Ectodermal cell (in vitro differentiated cells): ENCODE data around the gene MXI1.
"Not testable (repeated sequence)": the region's sequence is repeated elsewhere in the genome, so short reads cannot be mapped to it uniquely, and the experiment has no call there.

Experiments
- H3K27ac ChIP-seq: 2 replicates; pipeline ENCODE4 v1.7.0; 2013; ENCODE audit warnings: mild to moderate bottlenecking, low read depth, low read length; ENCODE audit not compliant: insufficient read depth, poor library complexity, severe bottlenecking
- H3K27me3 ChIP-seq: 2 replicates; pipeline ENCODE4 v1.7.0; 2013; ENCODE audit warnings: mild to moderate bottlenecking, low read length; ENCODE audit not compliant: insufficient read depth, control insufficient read depth, poor library complexity, severe bottlenecking
- H3K36me3 ChIP-seq: one replicate; pipeline ENCODE4 v1.7.0; 2013; ENCODE audit warnings: low read length; ENCODE audit not compliant: control insufficient read depth, insufficient read depth
- H3K4me1 ChIP-seq: one replicate; pipeline ENCODE4 v1.7.0; 2013; ENCODE audit warnings: low read length; ENCODE audit not compliant: control insufficient read depth, insufficient read depth
- H3K4me3 ChIP-seq: 2 replicates; pipeline ENCODE4 v1.7.0; 2013; ENCODE audit warnings: low read depth, low read length, control low read depth; ENCODE audit not compliant: insufficient read depth
- H3K9me3 ChIP-seq: 2 replicates; pipeline ENCODE4 v1.7.0; 2013; ENCODE audit warnings: mild to moderate bottlenecking, low read length, moderate library complexity; ENCODE audit not compliant: control insufficient read depth
- WGBS, 2 experiments: methylation state at CpG; one replicate each; pipeline ENCODE4 v1.1.7; 2013; ENCODE audit warnings: missing lambda C conversion rate in 2 of 2; 5-methylcytosine and 5-hydroxymethylcytosine counted together

Gene MXI1

GRCh38 chr10:110258542-110258941 lies 51.1 kb downstream of the MXI1 start:
- H3K36me3 ChIP-seq = no peaks in the 10 kb centered on the region
- H3K27me3 ChIP-seq = no peaks in the 10 kb centered on the region
- H3K4me3 ChIP-seq = no peak overlapping the region
- 95 to 100% methylated on average over 1 of the region's 1 CpG for WGBS, 2 experiments
- H3K27ac ChIP-seq = no peak overlapping the region
- H3K9me3 ChIP-seq = no peaks in the 10 kb centered on the region
- H3K4me1 ChIP-seq = no peaks in the 10 kb centered on the region

DNA sequence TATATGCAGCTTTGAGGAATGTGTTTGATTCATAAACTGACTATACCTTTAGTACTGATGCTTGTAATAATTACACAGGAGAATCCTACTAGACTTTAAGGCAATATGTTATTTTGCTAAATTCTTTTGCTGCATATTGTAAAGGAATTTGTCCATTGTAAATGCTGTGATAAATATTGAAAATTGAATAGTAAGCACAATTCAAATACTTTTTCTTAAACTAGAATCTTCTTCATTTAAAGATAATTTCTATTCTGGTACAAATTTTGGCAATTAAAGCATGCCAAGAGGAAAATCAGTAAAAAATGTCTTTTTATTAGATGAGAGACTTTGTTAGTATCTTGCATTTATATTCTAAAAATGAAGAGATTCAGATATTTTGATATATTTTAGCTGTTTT lies 51.9 kb downstream of the MXI1 start:
- Histone ChIP-seq H3K9me3 (no peaks in the 10 kb centered on the region), H3K4me1 (no peaks in the 10 kb centered on the region), H3K4me3 (no peak overlapping the region), H3K27me3 (no peaks in the 10 kb centered on the region), H3K36me3 (no peaks in the 10 kb centered on the region), H3K27ac (no peak overlapping the region)

- no peaks in the 10 kb centered on the region for H3K36me3 ChIP-seq
- no peaks in the 10 kb centered on the region for H3K9me3 ChIP-seq
- no peak overlapping the region for H3K27ac ChIP-seq
- H3K27me3 ChIP-seq = no peaks in the 10 kb centered on the region
- 87 to 100% methylated on average over 1 of the region's 1 CpG for WGBS, 2 experiments
- no peak overlapping the region for H3K4me3 ChIP-seq
- H3K4me1 ChIP-seq = no peaks in the 10 kb centered on the region
These were observed 53.5 kb downstream of the MXI1 start for GRCh38 chr10:110260746-110261477.

DNA sequence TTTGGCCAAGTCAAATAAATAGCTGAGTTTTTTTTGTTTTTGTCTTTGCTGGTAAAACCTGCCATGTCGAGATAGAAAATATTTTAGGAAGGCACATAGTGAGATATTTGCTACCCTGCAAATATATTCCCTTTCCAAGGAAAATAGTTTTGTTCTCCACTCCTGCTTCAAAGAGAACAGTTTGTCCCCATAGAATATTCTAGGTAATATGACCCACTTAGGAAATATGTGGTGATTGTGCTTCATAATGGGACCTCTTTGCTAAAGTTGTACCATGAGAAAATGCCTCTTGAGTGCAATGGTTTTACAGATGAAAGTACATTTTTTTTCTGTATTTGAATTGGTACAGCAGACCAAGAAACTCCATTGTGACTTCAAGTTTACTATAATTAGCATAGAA lies 55.8 kb downstream of the MXI1 start:
- Histone ChIP-seq H3K4me3 (no peak overlapping the region), H3K27ac (no peak overlapping the region), H3K27me3 (no peaks in the 10 kb centered on the region), H3K9me3 (no peaks in the 10 kb centered on the region), H3K4me1 (no peaks in the 10 kb centered on the region), H3K36me3 (no peaks in the 10 kb centered on the region)
- 100% methylated on average over 1 of the region's 1 CpG for WGBS, 2 experiments

DNA sequence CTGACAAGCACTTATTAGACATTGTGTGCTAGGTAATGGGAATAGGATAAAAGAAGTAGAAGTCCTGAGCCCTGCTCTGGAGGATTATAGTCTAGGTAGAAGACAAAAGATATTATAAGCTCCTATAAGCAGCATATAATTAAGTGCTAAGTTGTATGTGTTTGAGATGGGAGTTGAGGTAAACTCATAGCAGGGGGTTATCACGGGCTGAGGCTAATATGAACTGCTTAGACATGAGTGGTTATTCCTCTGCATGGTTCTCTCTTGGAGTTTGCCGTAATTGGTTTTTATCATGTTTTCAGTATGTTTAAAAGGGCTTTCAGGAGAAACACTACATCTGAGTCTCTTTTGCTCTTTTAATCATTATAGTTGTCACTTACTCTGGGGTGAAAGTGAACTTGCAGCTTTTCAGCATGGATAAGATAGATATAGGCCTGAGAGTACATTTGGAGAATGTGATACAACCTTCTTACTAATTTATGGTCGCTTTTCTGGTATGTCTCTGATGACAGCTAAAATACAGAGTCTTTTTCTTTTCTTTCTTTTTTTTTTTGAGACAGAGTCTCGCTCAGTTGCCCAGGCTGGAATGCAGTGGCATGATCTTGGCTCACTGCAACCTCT lies 58.3 kb downstream of the MXI1 start:
- Histone ChIP-seq H3K27me3 (no peaks in the 10 kb centered on the region), H3K36me3 (no peaks in the 10 kb centered on the region), H3K27ac (no peak overlapping the region), H3K4me1 (no peaks in the 10 kb centered on the region), H3K9me3 (no peaks in the 10 kb centered on the region), H3K4me3 (no peak overlapping the region)
- 93% methylated on average over 4 of the region's 4 CpGs for WGBS, 2 experiments

DNA sequence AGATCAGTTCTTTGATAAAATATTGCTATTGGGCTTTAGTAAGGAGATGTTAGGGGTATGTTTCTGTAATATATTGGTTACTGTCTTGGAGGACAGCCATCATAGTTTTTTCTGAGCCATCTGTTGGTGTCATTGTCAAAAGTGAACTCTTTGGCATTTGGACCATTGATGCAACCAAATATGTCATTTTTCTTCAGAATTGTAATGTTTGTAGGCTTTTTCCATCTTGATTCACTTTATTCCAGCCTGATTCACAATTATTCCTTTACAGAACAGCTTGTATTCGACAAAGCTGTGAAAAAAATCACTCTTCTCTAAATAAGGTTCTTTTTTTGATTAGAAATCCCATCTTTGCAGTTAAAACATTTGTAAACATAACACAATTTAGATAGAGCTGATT lies 59.9 kb downstream of the MXI1 start:
- Histone ChIP-seq H3K27ac (no peak overlapping the region), H3K27me3 (no peaks in the 10 kb centered on the region), H3K36me3 (no peaks in the 10 kb centered on the region), H3K9me3 (no peaks in the 10 kb centered on the region), H3K4me1 (no peaks in the 10 kb centered on the region), H3K4me3 (no peak overlapping the region)
- WGBS, 2 experiments = 86 to 91% methylated on average over 1 of the region's 1 CpG

DNA sequence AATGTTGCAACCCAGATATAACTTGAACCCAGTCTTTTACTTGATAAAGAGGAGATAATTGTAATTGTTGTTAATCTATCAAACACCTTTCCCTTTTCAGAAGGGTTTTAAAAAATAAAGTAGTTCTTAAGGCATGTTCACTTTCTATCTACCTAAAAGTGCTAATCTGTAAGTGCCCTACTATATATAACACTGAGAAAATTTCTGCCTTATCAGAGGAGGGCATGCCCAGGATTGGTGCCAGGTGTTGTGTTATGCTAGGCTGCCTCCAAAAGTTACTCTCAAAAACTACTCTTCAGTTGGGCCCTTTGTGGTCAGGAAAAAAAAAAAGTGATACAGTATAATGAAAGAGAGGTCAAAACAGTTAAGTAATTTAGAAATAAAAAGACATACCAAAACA lies 61.0 kb downstream of the MXI1 start:
- H3K27ac ChIP-seq = no peak overlapping the region
- H3K36me3 ChIP-seq = no peaks in the 10 kb centered on the region
- no peaks in the 10 kb centered on the region for H3K4me1 ChIP-seq
- no peaks in the 10 kb centered on the region for H3K9me3 ChIP-seq
- no peak overlapping the region for H3K4me3 ChIP-seq
- H3K27me3 ChIP-seq = no peaks in the 10 kb centered on the region

DNA sequence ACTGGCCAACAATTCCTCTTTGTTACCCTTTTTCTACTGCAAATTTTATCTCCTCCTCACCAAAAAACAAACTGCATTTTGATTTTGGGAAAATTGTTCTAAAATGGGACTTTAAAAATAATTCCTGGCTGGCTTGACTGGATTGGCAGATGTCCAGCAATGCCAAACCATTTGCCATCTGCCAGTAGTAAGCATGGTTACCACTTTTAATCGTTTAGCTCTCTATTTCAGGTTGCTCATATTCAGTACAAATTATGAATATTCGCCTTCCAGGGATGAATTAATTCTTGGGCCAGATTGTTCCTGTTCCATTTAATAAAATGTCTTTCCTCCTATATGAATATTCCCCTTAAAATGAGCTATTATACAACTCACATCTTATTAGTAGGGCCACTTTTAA lies 61.6 kb downstream of the MXI1 start:
- Histone ChIP-seq H3K4me1 (no peaks in the 10 kb centered on the region), H3K36me3 (no peaks in the 10 kb centered on the region), H3K27ac (no peak overlapping the region), H3K4me3 (no peak overlapping the region), H3K9me3 (no peaks in the 10 kb centered on the region), H3K27me3 (no peaks in the 10 kb centered on the region)
- 93 to 96% methylated on average over 2 of the region's 2 CpGs for WGBS, 2 experiments

- H3K4me1 ChIP-seq = no peaks in the 10 kb centered on the region
- no peaks in the 10 kb centered on the region for H3K27me3 ChIP-seq
- no peaks in the 10 kb centered on the region for H3K36me3 ChIP-seq
- WGBS, 2 experiments = 84 to 88% methylated on average over 3 of the region's 4 CpGs
- H3K27ac ChIP-seq = no peak overlapping the region
- H3K4me3 ChIP-seq = no peak overlapping the region
- no peaks in the 10 kb centered on the region for H3K9me3 ChIP-seq
These were observed 62.2 kb downstream of the MXI1 start for GRCh38 chr10:110269374-110270318.

DNA sequence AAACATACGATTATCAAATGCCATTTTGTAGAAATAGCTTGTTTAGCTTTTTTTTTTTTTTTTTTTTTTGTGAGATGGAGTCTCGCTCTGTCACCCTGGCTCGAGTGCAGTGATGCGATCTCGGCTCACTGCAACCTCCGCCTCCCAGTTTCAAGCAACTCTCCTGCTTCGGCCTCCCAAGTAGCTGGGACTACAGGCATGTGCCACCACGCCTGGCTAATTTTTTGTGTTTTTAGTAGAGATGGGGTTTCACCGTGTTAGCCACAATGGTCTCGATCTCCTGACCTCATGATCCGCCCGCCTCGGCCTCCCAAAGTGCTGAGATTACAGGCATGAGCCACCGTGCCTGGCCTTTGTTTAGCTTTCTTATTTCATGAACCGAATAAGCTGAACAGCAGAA lies 65.6 kb downstream of the MXI1 start:
- H3K9me3 ChIP-seq, H3K27me3 ChIP-seq, H3K4me3 ChIP-seq, H3K36me3 ChIP-seq, H3K4me1 ChIP-seq, H3K27ac ChIP-seq: not testable (repeated sequence)
- 91 to 93% methylated on average over 15 of the region's 15 CpGs for WGBS, 2 experiments
